ENCODE measurements around the gene GPR142. TPM values are rescaled to one million over a fixed set of nuclear protein-coding genes. Genes with fewer than 3 reads are reported as not detected.

GPR142 gene
- total RNA-seq, 1 experiment from 2014 or later, result not detected

GRCh38 chr17:74369665-74370490, 2.6 kb downstream of the GPR142 start:
- Histone ChIP-seq H3K36me3 (replicated peaks; ENCODE audit: control insufficient read depth, insufficient read depth, low read length) (no peaks in the 10 kb centered on the region), H3K4me3 (ENCODE audit: insufficient read depth, low read depth, low read length) (no peak overlapping the region), H3K27me3 (ENCODE audit: control insufficient read depth, insufficient read depth, low read length) (no peaks in the 10 kb centered on the region)
- DNase-seq, result no peak

GRCh38 chr17:74371653-74372147, 4.4 kb downstream of the GPR142 start:
- H3K36me3 ChIP-seq (replicated peaks; ENCODE audit: control insufficient read depth, insufficient read depth, low read length), result no peaks in the 10 kb centered on the region
- no peaks in the 10 kb centered on the region for H3K27me3 ChIP-seq (ENCODE audit: control insufficient read depth, insufficient read depth, low read length)
- no peak for DNase-seq
- H3K4me3 ChIP-seq (ENCODE audit: insufficient read depth, low read depth, low read length), result no peak overlapping the region

GRCh38 chr17:74372426-74372825, 5.1 kb downstream of the GPR142 start:
- no peaks in the 10 kb centered on the region for H3K27me3 ChIP-seq (ENCODE audit: control insufficient read depth, insufficient read depth, low read length)
- H3K36me3 ChIP-seq (replicated peaks; ENCODE audit: control insufficient read depth, insufficient read depth, low read length), result no peaks in the 10 kb centered on the region
- no peak overlapping the region for H3K4me3 ChIP-seq (ENCODE audit: insufficient read depth, low read depth, low read length)
- DNase-seq, result no peak

GRCh38 chr17:74373838-74374606, 6.7 kb downstream of the GPR142 start:
- Histone ChIP-seq H3K4me3 (ENCODE audit: insufficient read depth, low read depth, low read length) (no peak overlapping the region), H3K27me3 (ENCODE audit: control insufficient read depth, insufficient read depth, low read length) (no peaks in the 10 kb centered on the region), H3K36me3 (replicated peaks; ENCODE audit: control insufficient read depth, insufficient read depth, low read length) (no peaks in the 10 kb centered on the region)
- DNase-seq, result peak; percentile 56

- no peak for DNase-seq
- H3K4me3 ChIP-seq (ENCODE audit: insufficient read depth, low read depth, low read length), result no peak overlapping the region
- H3K27me3 ChIP-seq (ENCODE audit: control insufficient read depth, insufficient read depth, low read length), result no peaks in the 10 kb centered on the region
- H3K36me3 ChIP-seq (replicated peaks; ENCODE audit: control insufficient read depth, insufficient read depth, low read length), result no peaks in the 10 kb centered on the region
These were observed 7.6 kb downstream of the GPR142 start for GRCh38 chr17:74374858-74375257.

GRCh38 chr17:74379495-74380085, 12.3 kb downstream of the GPR142 start:
- Histone ChIP-seq H3K27me3 (ENCODE audit: control insufficient read depth, insufficient read depth, low read length) (no peaks in the 10 kb centered on the region), H3K36me3 (replicated peaks; ENCODE audit: control insufficient read depth, insufficient read depth, low read length) (no peaks in the 10 kb centered on the region), H3K4me3 (ENCODE audit: insufficient read depth, low read depth, low read length) (peak overlapping the region; percentile 24; the same call in 1 of the 2 replicates)
- DNase-seq, result peak; percentile 97

GRCh38 chr17:74380086-74380958, 13.0 kb downstream of the GPR142 start:
- peak; percentile 67 for DNase-seq
- Histone ChIP-seq H3K36me3 (replicated peaks; ENCODE audit: control insufficient read depth, insufficient read depth, low read length) (no peaks in the 10 kb centered on the region), H3K27me3 (ENCODE audit: control insufficient read depth, insufficient read depth, low read length) (no peaks in the 10 kb centered on the region), H3K4me3 (ENCODE audit: insufficient read depth, low read depth, low read length) (no peak overlapping the region)

- DNase-seq, result no peak
- H3K4me3 ChIP-seq (ENCODE audit: insufficient read depth, low read depth, low read length), result no peak overlapping the region
- no peaks in the 10 kb centered on the region for H3K36me3 ChIP-seq (replicated peaks; ENCODE audit: control insufficient read depth, insufficient read depth, low read length)
- no peaks in the 10 kb centered on the region for H3K27me3 ChIP-seq (ENCODE audit: control insufficient read depth, insufficient read depth, low read length)
These were observed 13.9 kb downstream of the GPR142 start for GRCh38 chr17:74380959-74381808.

- Histone ChIP-seq H3K27me3 (ENCODE audit: control insufficient read depth, insufficient read depth, low read length) (no peaks in the 10 kb centered on the region), H3K4me3 (ENCODE audit: insufficient read depth, low read depth, low read length) (no peak overlapping the region), H3K36me3 (replicated peaks; ENCODE audit: control insufficient read depth, insufficient read depth, low read length) (no peaks in the 10 kb centered on the region)
- no peak for DNase-seq
These were observed 15.8 kb downstream of the GPR142 start for GRCh38 chr17:74383141-74383540.

- no peak for DNase-seq
- no peaks in the 10 kb centered on the region for H3K36me3 ChIP-seq (replicated peaks; ENCODE audit: control insufficient read depth, insufficient read depth, low read length)
These were observed 17.9 kb downstream of the GPR142 start for GRCh38 chr17:74385201-74385600.

GRCh38 chr17:74386386-74386785, 19.1 kb downstream of the GPR142 start:
- Histone ChIP-seq H3K27me3 (ENCODE audit: control insufficient read depth, insufficient read depth, low read length) (no peaks in the 10 kb centered on the region), H3K4me3 (ENCODE audit: insufficient read depth, low read depth, low read length) (no peak overlapping the region)
- DNase-seq, result no peak

More at GRCh38 chr17:74385201-74385600, 17.9 kb downstream of the GPR142 start:
- H3K27me3 ChIP-seq (ENCODE audit: control insufficient read depth, insufficient read depth, low read length), result no peaks in the 10 kb centered on the region
- no peak overlapping the region for H3K4me3 ChIP-seq (ENCODE audit: insufficient read depth, low read depth, low read length)

GRCh38 chr17:74387365-74388218, 20.3 kb downstream of the GPR142 start:
- peak; percentile 80 for DNase-seq
- Histone ChIP-seq H3K27me3 (ENCODE audit: control insufficient read depth, insufficient read depth, low read length) (no peaks in the 10 kb centered on the region), H3K4me3 (ENCODE audit: insufficient read depth, low read depth, low read length) (no peak overlapping the region), H3K36me3 (replicated peaks; ENCODE audit: control insufficient read depth, insufficient read depth, low read length) (no peaks in the 10 kb centered on the region)

More at GRCh38 chr17:74386386-74386785, 19.1 kb downstream of the GPR142 start:
- H3K36me3 ChIP-seq (replicated peaks; ENCODE audit: control insufficient read depth, insufficient read depth, low read length), result no peaks in the 10 kb centered on the region

Measured in H7 (cell line).